Right cardiac atrium (tissue), 5 donors: ENCODE data around the gene ATP4B. TPM values are rescaled to one million over a fixed set of nuclear protein-coding genes. Genes with fewer than 3 reads are reported as not detected.

Experiments
- ATAC-seq, 2 donors: fragments of 200-7000 bp; cut with Tn5 transposase; one replicate each; pipeline versions ENCODE4 v1.8.0 to v1.9.1; 2020; ENCODE audit warnings: moderate library complexity in 2 of 2, mild to moderate bottlenecking in 1 of 2
- DNase-seq, 3 donors: peaks; one replicate each; pipeline ENCODE4 v3.0.0-alpha.2; 2020
- H3K27ac ChIP-seq: one replicate; pipeline ENCODE4 v1.5.1; 2013; ENCODE audit warnings: mild to moderate bottlenecking, low read length, control low read depth, moderate library complexity
- H3K27me3 ChIP-seq: one replicate; pipeline ENCODE4 v1.6.1; 2013; ENCODE audit not compliant: control insufficient read depth, insufficient read depth
- H3K4me1 ChIP-seq: one replicate; pipeline ENCODE4 v1.6.1; 2013; ENCODE audit warnings: low read length; ENCODE audit not compliant: control insufficient read depth, insufficient read depth
- H3K4me3 ChIP-seq: one replicate; pipeline ENCODE4 v1.5.1; 2013; ENCODE audit warnings: low read length, control low read depth
- H3K9me3 ChIP-seq: one replicate; pipeline ENCODE4 v1.6.1; 2013; ENCODE audit warnings: low read length; ENCODE audit not compliant: control insufficient read depth
- WGBS: extraction: QIAGEN DNeasy Blood & Tissue Kit; methylation state at CpG from one replicate; pipeline ENCODE4 v1.1.7; 2013; 5-methylcytosine and 5-hydroxymethylcytosine counted together
- intact Hi-C, 4 donors: fragments of 100-400 bp; cut with DNase I; formaldehyde crosslinking; loops; one replicate each; pipeline versions ENCODE4 v1.11.0 to v1.14.0; 2022 to 2023
- polyA plus RNA-seq: library from polyadenylated mRNA; stranded (reverse); fragments of 200-250 nt; gene quantifications from one replicate; pipeline ENCODE4 v1.2.3, GENCODE V29; 2013
- total RNA-seq, 4 donors: library from RNA; stranded (reverse); fragmentation: NEBNext Ultra II Directional; extraction: Animal tissue kit (Norgen Biotek cat#: 25700); gene quantifications; one replicate each; pipeline ENCODE4 v1.2.1, GENCODE V29; 2021
- donor health status: healthy with polysubstance abuse.
- donor health status: DM: no; HTN: yes; CAD: no.
- donor health status: DM: no; HTN: no; CAD: no.
- donor health status: DM: no; HTN: yes; CAD: no; lungs with severe emphysema.
- donor health status: DM: yes; HTN: yes; CAD: no.

Gene ATP4B
- total and polyA plus RNA-seq, 5 donors: not detected

GRCh38 chr13:113638173-113638746, 19.7 kb downstream of the ATP4B start:
- ATAC-seq (no peak), DNase-seq (peak in 1 of 3 donors; percentile 5)
- Histone ChIP-seq H3K27me3 (no peaks in the 10 kb centered on the region), H3K4me1 (no peaks in the 10 kb centered on the region), H3K9me3 (no peaks in the 10 kb centered on the region), H3K4me3 (no peak overlapping the region), H3K27ac (no peak overlapping the region)
- intact Hi-C loops: no loop called here
- whole genome bisulfite sequencing: 97% methylated on average over 37 of the region's 37 CpGs

- no peaks in the 10 kb centered on the region for H3K4me1 ChIP-seq
- WGBS: 93% methylated on average over 30 of the region's 30 CpGs
- DNase-seq (peak in 1 of 3 donors; percentile 26), ATAC-seq (no peak)
- H3K9me3 ChIP-seq: no peaks in the 10 kb centered on the region
- intact Hi-C loops: no loop called here
- H3K27me3 ChIP-seq: no peaks in the 10 kb centered on the region
- no peak overlapping the region for H3K4me3 ChIP-seq
- H3K27ac ChIP-seq: no peak overlapping the region
Observed at GRCh38 chr13:113637262-113638160, 20.5 kb downstream of the ATP4B start.

- ATAC-seq (no peak), DNase-seq (peak in 1 of 3 donors; percentile 25)
- H3K27ac ChIP-seq: no peak overlapping the region
- H3K4me1 ChIP-seq: no peaks in the 10 kb centered on the region
- H3K27me3 ChIP-seq: no peaks in the 10 kb centered on the region
- WGBS: 96% methylated on average over 24 of the region's 24 CpGs
- H3K9me3 ChIP-seq: no peaks in the 10 kb centered on the region
- no peak overlapping the region for H3K4me3 ChIP-seq
- intact Hi-C loops: no loop called here
Observed at GRCh38 chr13:113636266-113636963, 21.6 kb downstream of the ATP4B start.

GRCh38 chr13:113635709-113636108, 22.3 kb downstream of the ATP4B start:
- ATAC-seq: no peak
- Histone ChIP-seq H3K4me1 (no peaks in the 10 kb centered on the region), H3K27ac (no peak overlapping the region), H3K9me3 (no peaks in the 10 kb centered on the region), H3K27me3 (no peaks in the 10 kb centered on the region), H3K4me3 (no peak overlapping the region)
- intact Hi-C loops: no loop called here
- 97% methylated on average over 25 of the region's 25 CpGs for WGBS
- peak in 1 of 3 donors; percentile 32 for DNase-seq

GRCh38 chr13:113635048-113635420, 23.0 kb downstream of the ATP4B start:
- DNase-seq: peak in 1 of 3 donors; percentile 35
- 97% methylated on average over 7 of the region's 7 CpGs for WGBS

GRCh38 chr13:113634279-113635047, 23.5 kb downstream of the ATP4B start:
- H3K27me3 ChIP-seq: no peaks in the 10 kb centered on the region
- no peak overlapping the region for H3K4me3 ChIP-seq
- no peaks in the 10 kb centered on the region for H3K4me1 ChIP-seq
- intact Hi-C loops: no loop called here
- H3K9me3 ChIP-seq: no peaks in the 10 kb centered on the region
- no peak overlapping the region for H3K27ac ChIP-seq
- DNase-seq (peak in 1 of 3 donors; percentile 2), ATAC-seq (no peak)
- WGBS: 97% methylated on average over 16 of the region's 16 CpGs

More at GRCh38 chr13:113635048-113635420, 23.0 kb downstream of the ATP4B start:
- Histone ChIP-seq H3K27me3 (no peaks in the 10 kb centered on the region), H3K4me3 (no peak overlapping the region), H3K9me3 (no peaks in the 10 kb centered on the region), H3K27ac (no peak overlapping the region), H3K4me1 (no peaks in the 10 kb centered on the region)
- intact Hi-C loops: no loop called here
- ATAC-seq: no peak

- intact Hi-C loops: no loop called here
- WGBS: 97% methylated on average over 18 of the region's 18 CpGs
- DNase-seq (peak in 1 of 3 donors; percentile 33), ATAC-seq (no peak)
- H3K27me3 ChIP-seq: no peaks in the 10 kb centered on the region
- H3K4me1 ChIP-seq: no peaks in the 10 kb centered on the region
- no peak overlapping the region for H3K4me3 ChIP-seq
- no peaks in the 10 kb centered on the region for H3K9me3 ChIP-seq
- H3K27ac ChIP-seq: no peak overlapping the region
Observed at GRCh38 chr13:113633485-113633873, 24.5 kb downstream of the ATP4B start.

GRCh38 chr13:113632706-113633484, 25.1 kb downstream of the ATP4B start:
- H3K4me1 ChIP-seq: no peaks in the 10 kb centered on the region
- intact Hi-C loops: no loop called here
- H3K9me3 ChIP-seq: no peaks in the 10 kb centered on the region
- DNase-seq: peak in 1 of 3 donors; percentile 6
- H3K27ac ChIP-seq: no peak overlapping the region
- H3K27me3 ChIP-seq: no peaks in the 10 kb centered on the region
- no peak overlapping the region for H3K4me3 ChIP-seq
- WGBS: 95% methylated on average over 38 of the region's 38 CpGs
- ATAC-seq: no peak

- WGBS: 95% methylated on average over 42 of the region's 42 CpGs
- DNase-seq (peak in 1 of 3 donors; percentile 40), ATAC-seq (no peak)
- H3K9me3 ChIP-seq: no peaks in the 10 kb centered on the region
- no peaks in the 10 kb centered on the region for H3K27me3 ChIP-seq
- no peak overlapping the region for H3K4me3 ChIP-seq
- no peak overlapping the region for H3K27ac ChIP-seq
- intact Hi-C loops: no loop called here
- no peaks in the 10 kb centered on the region for H3K4me1 ChIP-seq
Observed at GRCh38 chr13:113631341-113632095, 26.5 kb downstream of the ATP4B start.
